IMR-90 (cell line): ENCODE data around the gene ITPR2. TPM values are rescaled to one million over a fixed set of nuclear protein-coding genes. Genes with fewer than 3 reads are reported as not detected.

Source experiments
- ATAC-seq: fragments of 200-7000 bp; cut with Tn5 transposase; 2 replicates; pipeline ENCODE4 v1.9.1; 2020; ENCODE audit warnings: low read depth, mild to moderate bottlenecking, moderate library complexity
- BruUV-seq: library from RNA; stranded (reverse); fragments of 400-500 nt; replicated peaks from 2 replicates; lab custom pipeline; 2021; lab: Mats Ljungman, UMichigan
- CTCF ChIA-PET: fragments of 300-600 bp; formaldehyde crosslinking; extraction: SDS; loops from one replicate; lab custom pipeline; 2021; ENCODE audit warnings: antibody characterized with exemption; lab: Yijun Ruan, JAX
- POLR2A ChIA-PET: fragments of 300-600 bp; sonication (Branson Sonifier 250); formaldehyde crosslinking; loops from one replicate; lab custom pipeline; 2022; ENCODE audit warnings: antibody characterized with exemption; ENCODE audit not compliant: unreplicated experiment; lab: Charles Lee
- DNase-seq: peaks from one replicate; pipeline ENCODE4 v3.0.0; 2013
- H2AFZ ChIP-seq: replicated peaks from 2 replicates; pipeline ENCODE3; 2013; ENCODE audit warnings: low read length, mild to moderate bottlenecking; ENCODE audit not compliant: poor library complexity
- H2AK5ac ChIP-seq: 2 replicates; pipeline ENCODE4 v1.6.1; 2013; ENCODE audit warnings: low read depth, low read length, inconsistent platforms
- H2AK9ac ChIP-seq: replicated peaks from 2 replicates; pipeline ENCODE3; 2013; ENCODE audit warnings: mild to moderate bottlenecking, low read depth, low read length, moderate library complexity; ENCODE audit not compliant: poor library complexity
- H2BK120ac ChIP-seq: 2 replicates; pipeline ENCODE4 v1.6.1; 2013; ENCODE audit warnings: low read depth, low read length, inconsistent platforms
- H2BK15ac ChIP-seq: 3 replicates; pipeline ENCODE4 v1.6.1; 2013; ENCODE audit warnings: low read depth, low read length, inconsistent platforms
- H2BK20ac ChIP-seq: 2 replicates; pipeline ENCODE4 v1.6.1; 2013; ENCODE audit warnings: low read depth, mild to moderate bottlenecking, inconsistent platforms, low read length, moderate library complexity
- H2BK5ac ChIP-seq: 2 replicates; pipeline ENCODE4 v1.6.1; 2013; ENCODE audit warnings: mild to moderate bottlenecking, low read depth, low read length, inconsistent platforms; ENCODE audit not compliant: poor library complexity, severe bottlenecking
- H3K14ac ChIP-seq: replicated peaks from 2 replicates; pipeline ENCODE4 v1.6.1; 2013; ENCODE audit warnings: low read depth, low read length, inconsistent platforms
- H3K18ac ChIP-seq: 2 replicates; pipeline ENCODE4 v1.6.1; 2013; ENCODE audit warnings: low read depth, low read length, control low read depth
- H3K23ac ChIP-seq: 2 replicates; pipeline ENCODE4 v1.6.1; 2013; ENCODE audit warnings: low read depth, low read length, inconsistent platforms
- H3K27ac ChIP-seq: 2 replicates; pipeline ENCODE4 v1.5.1; 2013; ENCODE audit warnings: mild to moderate bottlenecking, control low read depth, low read length; ENCODE audit not compliant: insufficient read depth
- H3K27me3 ChIP-seq: 2 replicates; pipeline ENCODE4 v1.6.1; 2013; ENCODE audit warnings: low read length; ENCODE audit not compliant: control insufficient read depth, insufficient read depth
- H3K36me3 ChIP-seq: 2 replicates; pipeline ENCODE4 v1.6.1; 2013; ENCODE audit warnings: low read length, mixed read lengths; ENCODE audit not compliant: control insufficient read depth, insufficient read depth
- H3K4ac ChIP-seq: 2 replicates; pipeline ENCODE4 v1.6.1; 2013; ENCODE audit warnings: low read depth, low read length, inconsistent platforms
- H3K4me1 ChIP-seq: 2 replicates; pipeline ENCODE4 v1.6.1; 2013; ENCODE audit warnings: low read length, mixed read lengths; ENCODE audit not compliant: control insufficient read depth, insufficient read depth
- H3K4me2 ChIP-seq: 2 replicates; pipeline ENCODE4 v1.6.1; 2013; ENCODE audit warnings: low read depth, mild to moderate bottlenecking, control low read depth, low read length, moderate library complexity
- H3K4me3 ChIP-seq: 2 replicates; pipeline ENCODE4 v1.5.1; 2013; ENCODE audit warnings: low read depth, mild to moderate bottlenecking, control low read depth, low read length, moderate library complexity; ENCODE audit not compliant: insufficient read depth
- H3K56ac ChIP-seq: 2 replicates; pipeline ENCODE4 v1.6.1; 2013; ENCODE audit warnings: low read length, inconsistent platforms; ENCODE audit not compliant: insufficient read depth; ENCODE audit errors: extremely low read depth
- H3K79me1 ChIP-seq, 2 experiments: 2 replicates each; pipeline ENCODE4 v1.6.1; 2013; ENCODE audit warnings: low read length in 2 of 2, inconsistent platforms in 1 of 2, low read depth in 1 of 2
- H3K9ac ChIP-seq: 2 replicates; pipeline ENCODE4 v1.6.1; 2013; ENCODE audit warnings: low read depth, low read length, control low read depth
- H3K9me1 ChIP-seq: 2 replicates; pipeline ENCODE4 v1.6.1; 2013; ENCODE audit warnings: low read length, inconsistent platforms; ENCODE audit not compliant: insufficient read depth
- H3K9me3 ChIP-seq: 2 replicates; pipeline ENCODE4 v1.6.1; 2013; ENCODE audit warnings: low read length; ENCODE audit not compliant: control insufficient read depth, insufficient read depth
- H4K20me1 ChIP-seq: 2 replicates; pipeline ENCODE4 v1.6.1; 2013; ENCODE audit warnings: low read length, inconsistent platforms; ENCODE audit not compliant: insufficient read depth
- H4K5ac ChIP-seq: 2 replicates; pipeline ENCODE4 v1.6.1; 2013; ENCODE audit warnings: mild to moderate bottlenecking, low read depth, low read length, control low read depth
- H4K8ac ChIP-seq, 2 experiments: 2 replicates each; pipeline ENCODE4 v1.6.1; 2013; ENCODE audit warnings: low read depth in 2 of 2, low read length in 2 of 2, control low read depth in 1 of 2, inconsistent platforms in 1 of 2
- H4K91ac ChIP-seq: 2 replicates; pipeline ENCODE4 v1.6.1; 2013; ENCODE audit warnings: low read depth, low read length, inconsistent platforms; ENCODE audit not compliant: insufficient read depth
- CEBPB ChIP-seq: IDR thresholded peaks from 2 replicates; pipeline ENCODE4 v1.6.1; 2012; ENCODE audit warnings: low read depth, low read length, improper control_type of control experiment
- CHD1 ChIP-seq: IDR thresholded peaks from 2 replicates; pipeline ENCODE4 v1.6.1; 2012; ENCODE audit warnings: low read depth, low read length, improper control_type of control experiment
- ELK1 ChIP-seq: fragments of 150-350 bp; IDR thresholded peaks from 2 replicates; pipeline ENCODE4 v1.6.1; 2016; ENCODE audit warnings: low read depth, mild to moderate bottlenecking, low read length, moderate library complexity, borderline replicate concordance
- FOS ChIP-seq: fragments of 150-350 bp; IDR thresholded peaks from 2 replicates; pipeline ENCODE4 v1.6.1; 2016; ENCODE audit warnings: low read depth, low read length
- MAFK ChIP-seq: IDR thresholded peaks from 2 replicates; pipeline ENCODE4 v1.6.1; 2012; ENCODE audit warnings: low read depth, low read length, improper control_type of control experiment
- MAZ ChIP-seq: IDR thresholded peaks from 2 replicates; pipeline ENCODE4 v1.6.1; 2012; ENCODE audit warnings: low read depth, mild to moderate bottlenecking, low read length, improper control_type of control experiment, moderate library complexity, borderline replicate concordance
- MXI1 ChIP-seq: IDR thresholded peaks from 2 replicates; pipeline ENCODE4 v1.6.1; 2012; ENCODE audit warnings: low read depth, mild to moderate bottlenecking, low read length, moderate library complexity, borderline replicate concordance
- NFE2L2 ChIP-seq: fragments of 150-350 bp; IDR thresholded peaks from 2 replicates; pipeline ENCODE4 v1.6.1; 2016; ENCODE audit warnings: low read depth, mild to moderate bottlenecking, low read length
- POLR2A ChIP-seq: IDR thresholded peaks from 2 replicates; pipeline ENCODE4 v1.6.1; 2012; ENCODE audit warnings: mild to moderate bottlenecking, low read depth, low read length
- RAD21 ChIP-seq: IDR thresholded peaks from 2 replicates; pipeline ENCODE4 v1.6.1; 2012; ENCODE audit warnings: low read length, improper control_type of control experiment
- RCOR1 ChIP-seq: IDR thresholded peaks from 2 replicates; pipeline ENCODE4 v1.6.1; 2012; ENCODE audit warnings: mild to moderate bottlenecking, low read length, improper control_type of control experiment; ENCODE audit not compliant: insufficient replicate concordance
- SMC3 ChIP-seq: fragments of 150-350 bp; IDR thresholded peaks from 2 replicates; pipeline ENCODE4 v1.6.1; 2016; ENCODE audit warnings: low read depth, mild to moderate bottlenecking, antibody characterized with exemption, low read length, moderate library complexity
- USF2 ChIP-seq: fragments of 150-350 bp; IDR thresholded peaks from 2 replicates; pipeline ENCODE4 v1.6.1; 2017; ENCODE audit warnings: mild to moderate bottlenecking, antibody characterized with exemption, low read length, low read depth
- WGBS, 2 experiments: methylation state at CpG; one replicate each; pipeline versions ENCODE4 v1.1.5 to v1.1.7; 2013; ENCODE audit warnings: missing lambda C conversion rate in 2 of 2; ENCODE audit not compliant: insufficient read length in 1 of 2; ENCODE audit errors: extremely low coverage in 2 of 2; 5-methylcytosine and 5-hydroxymethylcytosine counted together
- dilution Hi-C: fragments of 300-500 bp; cut with HindIII; formaldehyde crosslinking; loops from one replicate; pipeline ENCODE4 v1.14.3; 2018; ENCODE audit warnings: low sequenced_read_pairs; ENCODE audit not compliant: unreplicated experiment
- in situ Hi-C: fragments of 300-500 bp; cut with MboI; formaldehyde crosslinking; loops from 3 replicates; pipeline ENCODE4 v1.14.3; 2019; ENCODE audit warnings: low sequenced_read_pairs, inconsistent platforms, mixed read lengths
- intact Hi-C: fragments of 100-400 bp; cut with micrococcal nuclease; formaldehyde crosslinking; loops from 2 replicates; pipeline ENCODE4 v1.10.0; 2022
- polyA plus RNA-seq, 3 experiments: library from polyadenylated mRNA; depleted of rRNA; stranded (reverse); fragments of >200 nt; gene quantifications; 2 replicates each; pipeline ENCODE4 v1.2.3, GENCODE V29; 2012; ENCODE audit warnings: low replicate concordance in 1 of 3
- total RNA-seq: library from RNA; depleted of rRNA; stranded (reverse); fragments of >200 nt; gene quantifications from 2 replicates; pipeline ENCODE4 v1.2.3, GENCODE V29; 2012

Gene ITPR2
- total and polyA plus RNA-seq, 2 of the 4 experiments (the other 2 are of a cell fraction), result 1.2 to 9.0 TPM

- H2BK5ac ChIP-seq, result no peak overlapping the region
- no peak overlapping the region for H4K91ac ChIP-seq
- H3K14ac ChIP-seq, result no peak overlapping the region
- no peak overlapping the region for H2BK120ac ChIP-seq
- H2AFZ ChIP-seq, result no peak overlapping the region
- H3K27ac ChIP-seq, result no peak overlapping the region
- H2AK5ac ChIP-seq, result no peak overlapping the region
- H3K4me3 ChIP-seq, result no peak overlapping the region
- dilution Hi-C loops, result no loop called here
- ChIA-PET POLR2A (interaction anchor here (0.6 kb wide), 1 partner anchor 39 kb away, joined by 3 read pairs; no protein-coding TSS in a partner anchor), CTCF (interaction anchor here (0.6 kb wide), 1 partner anchor 1247 kb away, joined by 3 read pairs; no protein-coding TSS in a partner anchor)
- in situ Hi-C loops, result no loop called here
- no peak overlapping the region for H3K4ac ChIP-seq
- no peak overlapping the region for H4K5ac ChIP-seq
- H2BK15ac ChIP-seq, result no peak overlapping the region
- TF ChIP-seq POLR2A, result no peak
- no peak for TF ChIP-seq CHD1
- TF ChIP-seq RCOR1, result no peak
- TF ChIP-seq MAFK, result no peak
- TF ChIP-seq USF2, result no peak
- TF ChIP-seq ELK1, result no peak
- no peak for TF ChIP-seq MXI1
- no peak for TF ChIP-seq SMC3
- no peak for TF ChIP-seq RAD21
- TF ChIP-seq FOS, result no peak
- no peak for TF ChIP-seq CEBPB
- TF ChIP-seq MAZ, result no peak
- no peak for TF ChIP-seq NFE2L2
- H3K4me1 ChIP-seq, result no peaks in the 10 kb centered on the region
- no peak overlapping the region for H3K56ac ChIP-seq
- intact Hi-C loops, result no loop called here
- BruUV-seq, result no TSS peak
- no peak overlapping the region for H3K23ac ChIP-seq
- no peaks in the 10 kb centered on the region for H4K20me1 ChIP-seq
- H2AK9ac ChIP-seq, result no peak overlapping the region
- no peak overlapping the region for H3K4me2 ChIP-seq
- no peak for DNase-seq
- no peak for ATAC-seq
- H2BK20ac ChIP-seq, result no peak overlapping the region
- no peaks in the 10 kb centered on the region for H3K9me3 ChIP-seq
- no peaks in the 10 kb centered on the region for H3K9me1 ChIP-seq
- no peaks in the 10 kb centered on the region for H3K36me3 ChIP-seq
- no peak overlapping the region for H3K18ac ChIP-seq
- no peaks in the 10 kb centered on the region for H3K27me3 ChIP-seq
- H4K8ac ChIP-seq, result no peak overlapping the region
- no peaks in the 10 kb centered on the region for H3K79me1 ChIP-seq
- WGBS, 2 experiments, result 86% methylated on average over 1 of the region's 5 CpGs; no CpG with 5 or more reads in 1 of the 2 experiments
- H3K9ac ChIP-seq, result no peak overlapping the region
These were observed 62.5 kb downstream of the ITPR2 start for GRCh38 chr12:26770239-26771070.
